Nucleus accumbens (tissue), 56 donors: ENCODE results near the gene CTSV.
"Not testable (repeated sequence)": the region's sequence is repeated elsewhere in the genome, so short reads cannot be mapped to it uniquely, and the experiment has no call there.

Source experiments
- DNase-seq, 56 donors: peaks; one replicate each; lab custom pipeline; 2025; lab: John Stamatoyannopoulos, UW

CTSV gene

DNA sequence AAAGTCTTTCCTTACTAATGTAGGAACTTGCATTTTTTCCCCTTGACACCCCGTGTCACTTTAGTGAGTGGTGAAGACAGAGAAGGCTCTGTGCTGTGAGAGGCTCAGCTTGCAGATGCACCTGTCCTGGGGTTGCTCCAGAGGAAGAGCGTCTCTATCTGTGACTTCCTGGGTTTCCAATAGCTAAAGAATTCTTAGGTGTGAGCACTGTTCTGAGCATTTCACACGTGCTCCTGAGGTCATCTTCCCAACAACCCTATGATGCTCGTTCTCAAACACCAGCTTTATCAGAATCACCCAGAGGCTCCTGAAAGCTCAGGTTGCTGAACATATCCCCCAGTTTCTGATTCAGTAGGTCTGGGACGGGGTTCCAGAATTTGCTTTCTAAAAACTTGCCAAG lies 6.4 kb upstream of the CTSV start:
- no peak for DNase-seq

GRCh38 chr9:97041898-97042297 lies 3.0 kb upstream of the CTSV start:
- DNase-seq, result no peak

DNA sequence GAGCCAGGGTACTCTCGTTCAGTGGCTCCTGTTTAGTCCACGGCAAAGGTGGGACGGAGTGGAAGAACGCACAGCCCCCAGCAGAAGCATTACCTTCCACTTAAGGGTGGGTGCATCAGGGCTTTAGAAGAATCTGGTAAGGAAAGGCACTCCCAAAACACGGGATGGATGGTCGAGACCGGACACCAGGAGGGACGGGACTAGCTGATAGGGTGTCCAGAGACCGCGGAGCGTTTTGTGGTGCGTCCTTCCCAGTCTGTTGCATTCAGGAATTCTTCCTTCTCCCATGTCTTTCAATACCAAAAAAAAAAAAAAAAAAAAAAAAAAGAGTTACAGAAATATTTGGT lies 545 bp upstream of the CTSV start:
- DNase-seq, result peak in 1 of 56 donors; percentile 31

DNA sequence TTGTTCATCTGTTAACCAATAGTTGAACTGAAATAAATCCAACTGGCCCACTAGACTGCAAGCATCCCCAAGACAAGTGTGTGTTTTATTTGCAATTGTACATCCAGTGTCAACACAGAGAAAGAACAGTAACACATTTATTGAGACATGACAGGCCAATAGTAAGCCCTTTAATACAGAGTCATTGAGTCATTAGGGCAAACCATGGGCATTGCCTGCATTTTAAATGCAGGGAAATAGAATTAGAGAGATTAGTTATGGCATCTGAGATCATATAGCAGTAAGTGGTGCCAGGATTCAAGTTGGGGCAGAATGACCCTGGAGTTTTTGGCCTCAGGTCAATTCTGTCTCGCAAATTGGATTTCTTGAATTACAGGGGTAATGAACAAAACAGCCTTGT lies 15.4 kb downstream of the CTSV start:
- DNase-seq, result not testable (repeated sequence)

DNA sequence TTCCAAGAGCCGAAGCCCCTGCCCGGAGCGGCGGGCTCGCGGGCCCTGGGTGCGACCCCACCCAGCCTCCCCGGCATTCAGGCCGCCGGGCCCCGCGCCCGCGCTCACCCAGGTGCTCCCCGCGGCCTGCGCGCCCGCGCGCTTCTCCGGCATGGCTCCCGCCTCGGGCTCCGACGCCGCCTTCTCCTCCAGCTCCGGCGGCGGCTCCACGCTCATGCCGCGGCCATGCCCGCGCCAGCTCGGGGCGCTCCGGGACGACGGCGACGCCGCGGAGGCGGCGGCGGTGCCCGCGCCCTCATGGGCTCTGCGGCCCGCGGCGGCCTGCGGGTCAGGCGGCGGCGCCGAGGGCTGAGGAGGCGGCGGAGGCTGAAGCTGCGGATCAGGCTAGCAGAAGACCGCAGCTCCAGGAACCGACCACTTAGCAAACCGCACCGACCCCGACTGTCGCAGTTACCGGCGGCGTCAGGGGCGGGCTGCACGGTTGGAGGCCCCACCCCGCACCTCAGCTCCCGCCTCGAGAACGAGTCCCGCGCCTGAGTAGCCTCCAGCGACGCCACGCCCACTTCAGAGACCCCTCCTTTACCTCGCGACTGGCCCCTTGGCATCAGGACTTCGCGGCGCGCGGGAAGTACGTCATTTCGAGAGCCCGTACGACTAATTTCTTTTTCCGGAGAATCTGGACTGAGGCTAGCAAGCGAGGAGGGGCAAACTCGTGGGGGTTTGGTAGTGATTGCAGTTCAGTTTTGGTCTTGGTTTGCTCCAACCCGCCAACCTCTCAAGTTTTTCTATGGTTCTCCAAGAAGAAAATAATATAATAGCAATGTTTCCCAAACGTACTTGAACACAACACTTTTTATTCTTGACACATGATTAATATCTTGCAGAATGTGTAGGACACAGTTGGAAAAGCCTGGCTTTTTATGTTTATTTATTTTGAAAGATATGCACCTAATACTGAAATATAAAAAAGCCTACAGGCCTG lies 25.5 kb downstream of the CTSV start:
- peak; percentile 10 to 90 (median 68) for DNase-seq

DNA sequence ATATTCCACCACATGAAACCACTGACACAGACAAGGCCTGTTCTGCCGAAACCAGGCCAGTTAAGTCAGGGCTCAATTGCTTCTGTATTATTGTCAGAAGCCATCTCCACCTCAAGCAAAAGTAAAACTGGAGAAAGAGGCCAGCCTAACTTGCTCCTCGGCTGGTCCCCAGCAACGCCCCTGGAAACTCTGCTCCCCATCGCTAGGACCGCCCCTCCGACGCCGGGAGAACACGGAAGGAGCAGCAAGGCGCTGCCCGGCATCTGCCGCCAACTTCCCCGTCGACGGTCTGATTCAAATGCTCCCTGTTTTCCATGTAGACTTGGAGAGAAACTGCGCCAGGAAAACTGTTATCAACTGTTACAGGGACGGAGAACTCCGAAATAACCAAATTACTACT lies 26.3 kb downstream of the CTSV start:
- peak in 1 of 56 donors; percentile 52 for DNase-seq

- not testable (repeated sequence) for DNase-seq
These were observed 36.7 kb downstream of the CTSV start for GRCh38 chr9:97002195-97002594.

DNA sequence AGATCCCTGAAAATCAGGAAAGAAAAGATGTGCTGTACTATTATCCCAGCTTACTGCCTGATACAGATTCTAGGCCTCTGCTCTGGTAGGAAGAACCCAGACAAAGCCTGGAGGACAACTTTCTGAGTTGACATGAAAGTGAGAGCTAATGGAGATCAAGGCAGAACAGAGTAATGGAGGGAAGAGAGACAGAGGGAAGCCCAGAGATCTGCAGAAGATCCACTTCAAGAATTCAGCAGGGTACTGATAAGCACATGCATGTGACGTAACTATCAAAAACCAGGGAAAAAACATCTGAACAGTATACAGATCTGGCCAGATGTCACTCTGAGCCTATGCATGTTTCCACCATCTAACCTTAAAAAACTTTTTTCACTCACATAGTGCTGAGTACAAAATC lies 37.6 kb downstream of the CTSV start:
- not testable (repeated sequence) for DNase-seq

DNA sequence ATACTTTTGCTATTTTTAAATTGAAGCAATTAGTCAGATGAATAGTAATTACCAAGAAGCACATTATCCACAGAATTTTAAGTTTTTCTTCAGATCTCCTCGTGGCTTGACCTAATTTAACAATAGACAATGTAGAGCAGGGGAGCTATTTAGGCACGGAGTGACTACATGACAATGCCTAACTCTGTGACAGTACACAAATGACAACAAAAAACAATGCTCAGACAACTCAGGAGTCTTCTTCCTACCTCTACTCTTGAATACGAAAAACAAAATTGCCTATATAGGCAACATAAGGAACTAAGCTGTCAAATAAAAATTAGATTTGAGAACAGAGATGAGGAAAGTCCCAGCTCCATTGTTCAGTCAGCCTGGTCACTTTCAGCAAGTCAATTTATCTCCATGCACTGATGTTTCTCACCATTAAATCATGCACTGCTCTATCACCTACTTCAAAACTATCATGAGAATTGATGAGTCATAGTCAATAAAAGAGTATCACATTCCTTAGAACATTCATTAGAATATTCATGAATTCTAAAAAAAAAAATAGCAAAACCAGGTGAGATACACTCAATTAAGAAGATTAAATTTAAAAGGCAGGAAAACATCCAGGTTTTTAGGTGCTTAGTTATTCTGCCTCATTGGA lies 38.7 kb downstream of the CTSV start:
- not testable (repeated sequence) for DNase-seq

DNA sequence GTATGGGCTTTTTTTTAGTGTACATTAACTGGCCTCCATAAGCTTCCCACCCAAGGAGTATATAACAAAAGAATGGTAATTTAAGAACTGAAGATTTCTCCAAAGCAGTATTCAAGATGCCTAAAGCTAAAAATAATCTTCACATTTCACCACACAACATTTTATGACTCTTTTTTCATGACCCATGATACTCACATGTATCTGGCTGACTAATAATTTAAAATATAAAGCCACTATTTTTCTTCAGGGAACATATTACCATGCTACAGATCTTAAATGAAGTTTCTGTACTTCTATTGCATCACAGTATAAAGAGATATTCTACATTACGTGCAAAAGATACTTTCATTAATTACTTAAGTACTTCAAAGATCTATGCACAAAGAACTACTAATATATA lies 39.2 kb downstream of the CTSV start:
- not testable (repeated sequence) for DNase-seq

GRCh38 chr9:96997009-96997701 lies 41.8 kb downstream of the CTSV start:
- not testable (repeated sequence) for DNase-seq

DNA sequence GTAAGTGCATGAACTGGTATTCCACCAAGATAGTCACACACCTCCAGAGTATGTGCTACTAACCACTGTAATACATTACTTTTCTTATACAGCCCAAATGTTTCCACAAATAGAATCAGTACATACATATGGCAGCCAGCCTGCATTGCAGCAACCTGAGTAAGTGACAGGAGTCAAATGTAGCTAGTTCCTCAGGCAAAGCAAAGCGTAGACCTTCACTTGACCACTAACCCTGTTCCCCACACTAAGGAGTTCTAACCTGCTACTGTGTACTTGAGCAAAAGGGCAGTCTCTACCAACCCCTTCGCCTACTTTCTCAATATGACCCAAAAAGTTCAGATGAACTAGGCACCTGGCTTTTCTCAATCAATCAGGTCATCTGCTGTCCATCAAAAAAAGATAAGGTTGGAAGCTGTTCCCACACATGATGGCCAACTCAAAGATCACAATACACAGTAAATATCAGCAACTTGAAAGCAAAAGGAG lies 44.4 kb downstream of the CTSV start:
- not testable (repeated sequence) for DNase-seq

DNA sequence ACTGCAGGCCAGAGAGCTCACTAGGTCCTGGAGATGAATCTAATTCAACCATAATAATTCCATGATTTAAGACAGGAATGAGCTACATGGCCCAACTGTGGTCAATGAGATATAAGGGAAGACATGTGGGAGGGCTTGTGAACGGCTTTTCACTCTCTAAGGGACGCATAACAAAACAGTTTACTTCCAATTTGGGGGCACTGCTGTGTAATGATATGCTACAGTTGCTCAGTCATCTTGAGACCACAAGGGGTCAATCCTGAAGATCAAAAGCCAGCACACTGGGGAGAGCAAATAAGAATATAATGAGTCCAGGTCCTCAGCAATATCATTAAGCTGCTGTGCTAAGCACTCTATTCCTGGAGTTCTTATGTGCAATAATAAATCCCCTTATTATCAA lies 46.6 kb downstream of the CTSV start:
- not testable (repeated sequence) for DNase-seq

DNA sequence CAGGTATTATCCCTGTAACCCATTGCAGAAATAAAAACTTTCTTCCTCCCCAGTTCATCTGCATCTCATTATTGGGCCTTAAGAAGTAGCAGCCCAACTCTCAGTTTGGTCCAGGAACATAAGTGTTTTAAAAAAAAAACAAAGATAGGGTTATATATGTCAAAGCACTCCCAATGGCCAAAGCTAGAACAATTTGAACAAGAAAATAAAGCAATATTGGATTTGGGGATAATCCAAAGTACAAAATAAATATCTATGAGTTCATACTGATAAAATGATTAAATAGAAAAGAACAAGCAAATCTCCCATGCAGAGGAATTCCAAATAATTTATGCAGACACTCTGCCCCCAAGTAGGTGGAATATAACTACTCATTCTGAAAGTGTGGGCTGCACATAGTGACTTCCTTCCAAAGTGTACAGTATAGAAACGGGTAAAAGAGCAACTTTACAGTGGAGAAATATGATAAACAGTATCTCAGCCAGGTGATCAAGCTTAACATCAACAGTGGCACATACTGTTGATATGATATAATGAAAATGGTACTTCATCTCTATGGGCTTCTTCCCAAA lies 49.1 kb downstream of the CTSV start:
- not testable (repeated sequence) for DNase-seq

GRCh38 chr9:96984887-96985286 lies 54.1 kb downstream of the CTSV start:
- not testable (repeated sequence) for DNase-seq

GRCh38 chr9:96984139-96984538 lies 54.8 kb downstream of the CTSV start:
- DNase-seq, result not testable (repeated sequence)

DNA sequence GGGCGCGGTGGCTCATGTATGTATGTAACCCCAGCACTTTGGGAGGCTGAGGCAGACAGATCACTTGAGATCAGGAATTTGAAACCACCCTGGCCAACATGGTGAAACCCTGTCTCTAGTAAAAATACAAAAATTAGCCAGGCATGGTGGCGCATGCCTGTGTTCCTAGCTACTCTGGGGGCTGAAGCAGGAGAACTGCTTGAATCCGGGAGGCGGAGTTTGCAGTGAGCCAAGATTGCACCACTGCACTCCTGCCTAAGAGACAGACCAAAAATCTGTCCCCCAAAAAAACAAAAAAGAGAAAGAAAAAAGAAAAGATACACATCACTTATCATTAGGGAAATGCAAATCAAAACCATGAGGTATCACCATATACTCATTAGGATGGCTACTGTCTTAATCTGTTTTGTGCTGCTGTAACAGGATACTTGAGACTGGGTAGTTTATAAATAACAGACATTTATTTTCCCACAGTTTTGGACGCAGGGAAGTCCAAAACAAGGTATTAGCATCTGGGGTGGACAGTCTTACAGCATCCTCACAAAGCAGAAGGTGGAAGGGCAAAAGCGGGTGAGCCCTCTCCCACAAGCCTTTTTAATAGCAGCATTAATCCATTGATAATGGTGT lies 55.3 kb downstream of the CTSV start:
- DNase-seq, result not testable (repeated sequence)
